H1 (cell line): ENCODE measurements around the gene PTPN1. TPM values are rescaled to one million over a fixed set of nuclear protein-coding genes. Genes with fewer than 3 reads are reported as not detected.
"Not testable (repeated sequence)": the region's sequence is repeated elsewhere in the genome, so short reads cannot be mapped to it uniquely, and the experiment has no call there.

ENCODE experiments used
- CTCF ChIA-PET: fragments of 300-600 bp; sonication (Branson Sonifier 250); formaldehyde crosslinking; loops from one replicate; lab custom pipeline; 2021; ENCODE audit not compliant: partially characterized antibody; lab: Charles Lee
- POLR2A ChIA-PET: fragments of 300-600 bp; sonication (Branson Sonifier 250); formaldehyde crosslinking; loops from one replicate; lab custom pipeline; 2021; ENCODE audit warnings: inconsistent platforms; ENCODE audit not compliant: partially characterized antibody; lab: Charles Lee
- DNase-seq, 2 experiments: peaks; one replicate each; pipeline versions ENCODE4 v3.0.0 to v3.0.0-alpha.2; 2010 to 2022; ENCODE audit warnings: low spot score in 2 of 2, low read depth in 1 of 2, mixed read lengths in 1 of 2
- FAIRE-seq: peaks from 2 replicates; lab custom pipeline; 2011; peaks lifted over from hg19 to GRCh38; lab: Jason Lieb, UNC
- H2AFZ ChIP-seq: 2 replicates; pipeline ENCODE4 v1.8.1; 2012; ENCODE audit warnings: low read length, inconsistent platforms
- H2AK5ac ChIP-seq: 2 replicates; pipeline ENCODE4 v1.6.1; 2013; ENCODE audit warnings: low read depth, low read length
- H2BK120ac ChIP-seq: replicated peaks from 2 replicates; pipeline ENCODE3; 2013; ENCODE audit warnings: low read depth, low read length, inconsistent platforms
- H2BK12ac ChIP-seq: 2 replicates; pipeline ENCODE4 v1.6.1; 2013; ENCODE audit warnings: low read depth, low read length
- H2BK15ac ChIP-seq: 2 replicates; pipeline ENCODE4 v1.6.1; 2013; ENCODE audit warnings: low read length
- H2BK20ac ChIP-seq: 2 replicates; pipeline ENCODE4 v1.6.1; 2013; ENCODE audit warnings: low read length
- H2BK5ac ChIP-seq: 2 replicates; pipeline ENCODE4 v1.6.1; 2013; ENCODE audit warnings: low read depth, low read length
- H3K14ac ChIP-seq: 2 replicates; pipeline ENCODE4 v1.6.1; 2013; ENCODE audit warnings: inconsistent platforms; ENCODE audit not compliant: insufficient read length
- H3K18ac ChIP-seq: 2 replicates; pipeline ENCODE4 v1.6.1; 2013; ENCODE audit warnings: low read length; ENCODE audit errors: extremely low read depth
- H3K23ac ChIP-seq: 2 replicates; pipeline ENCODE4 v1.6.1; 2013; ENCODE audit warnings: inconsistent platforms; ENCODE audit not compliant: insufficient read length
- H3K23me2 ChIP-seq: 2 replicates; pipeline ENCODE4 v1.6.1; 2013; ENCODE audit warnings: low read depth, low read length
- H3K27ac ChIP-seq: 2 replicates; pipeline ENCODE4 v1.6.1; 2011; ENCODE audit warnings: low read depth, low read length, inconsistent platforms
- H3K27me3 ChIP-seq, 4 experiments: replicated peaks in 1 of 4; 1 replicate in 1 of 4; 2 replicates in 3 of 4; pipeline versions ENCODE4 v1.6.1 to v1.8.1; 2011 to 2013; ENCODE audit warnings: low read length in 3 of 4, mild to moderate bottlenecking in 3 of 4, inconsistent platforms in 2 of 4, mixed read lengths in 2 of 4, moderate library complexity in 1 of 4; ENCODE audit not compliant: control insufficient read depth in 3 of 4, insufficient read depth in 3 of 4; ENCODE audit errors: extremely low read depth in 1 of 4
- H3K36me3 ChIP-seq, 4 experiments: 2 replicates each; pipeline versions ENCODE4 v1.6.1 to v1.8.1; 2011 to 2013; ENCODE audit warnings: mild to moderate bottlenecking in 4 of 4, low read length in 3 of 4, moderate library complexity in 2 of 4, control low read depth in 1 of 4, inconsistent platforms in 1 of 4; ENCODE audit not compliant: insufficient read depth in 4 of 4, control insufficient read depth in 2 of 4
- H3K4ac ChIP-seq: replicated peaks from 2 replicates; pipeline ENCODE3; 2013; ENCODE audit warnings: low read length, low read depth, mixed read lengths, inconsistent platforms; ENCODE audit not compliant: insufficient read length
- H3K4me1 ChIP-seq, 4 experiments: replicated peaks in 1 of 4; 1 replicate in 1 of 4; 2 replicates in 3 of 4; pipeline versions ENCODE4 v1.6.1 to v1.8.1; 2011 to 2013; ENCODE audit warnings: low read length in 3 of 4, inconsistent platforms in 2 of 4, mixed read lengths in 1 of 4; ENCODE audit not compliant: insufficient read depth in 4 of 4, control insufficient read depth in 3 of 4
- H3K4me2 ChIP-seq, 2 experiments: 2 replicates each; pipeline versions ENCODE4 v1.6.1 to v1.8.1; 2011 to 2013; ENCODE audit warnings: low read depth in 2 of 2, low read length in 2 of 2, control low read depth in 1 of 2, inconsistent platforms in 1 of 2, mild to moderate bottlenecking in 1 of 2; ENCODE audit not compliant: insufficient read depth in 1 of 2
- H3K4me3 ChIP-seq, 4 experiments: fragments of 200-600, 300-600 bp in 1 of 4; sonication (generic), shearing (Covaris generic), sonication (Bioruptor Twin) in 1 of 4; 2 replicates each; pipeline versions ENCODE4 v1.5.1 to v1.8.1; 2011 to 2016; ENCODE audit warnings: low read length in 4 of 4, low read depth in 3 of 4, control low read depth in 2 of 4, inconsistent platforms in 2 of 4, mild to moderate bottlenecking in 2 of 4, mixed read lengths in 1 of 4, moderate library complexity in 1 of 4; ENCODE audit not compliant: insufficient read depth in 2 of 4; ENCODE audit errors: extremely low read depth in 1 of 4
- H3K56ac ChIP-seq: replicated peaks from 2 replicates; pipeline ENCODE3; 2013; ENCODE audit warnings: low read depth, mild to moderate bottlenecking, mixed read lengths, low read length, inconsistent platforms; ENCODE audit not compliant: insufficient read length
- H3K79me1 ChIP-seq: 2 replicates; pipeline ENCODE4 v1.6.1; 2013; ENCODE audit warnings: low read depth, low read length, control low read depth
- H3K79me2 ChIP-seq, 2 experiments: 2 replicates each; pipeline versions ENCODE4 v1.6.1 to v1.8.1; 2012 to 2013; ENCODE audit warnings: low read length in 2 of 2, mild to moderate bottlenecking in 2 of 2, inconsistent platforms in 1 of 2; ENCODE audit not compliant: insufficient read depth in 2 of 2, control insufficient read depth in 1 of 2
- H3K9ac ChIP-seq, 4 experiments: replicated peaks in 1 of 4; 1 replicate in 1 of 4; 2 replicates in 3 of 4; pipeline versions ENCODE4 v1.6.1 to v1.8.1; 2011 to 2013; ENCODE audit warnings: low read depth in 3 of 4, low read length in 3 of 4, control low read depth in 2 of 4, mild to moderate bottlenecking in 2 of 4, moderate library complexity in 2 of 4, inconsistent platforms in 1 of 4; ENCODE audit errors: extremely low read depth in 1 of 4
- H3K9me3 ChIP-seq, 2 experiments: 2 replicates each; pipeline versions ENCODE4 v1.6.1 to v1.8.1; 2012 to 2013; ENCODE audit warnings: mild to moderate bottlenecking in 2 of 2, moderate library complexity in 2 of 2, control low read depth in 1 of 2, inconsistent platforms in 1 of 2, low read depth in 1 of 2, low read length in 1 of 2, mixed read lengths in 1 of 2; ENCODE audit not compliant: insufficient read depth in 2 of 2
- H4K20me1 ChIP-seq, 2 experiments: replicated peaks in 1 of 2; 2 replicates each; pipeline versions ENCODE3 to v1.8.1; 2011 to 2013; ENCODE audit warnings: inconsistent platforms in 2 of 2, low read length in 2 of 2, mild to moderate bottlenecking in 1 of 2; ENCODE audit not compliant: insufficient read depth in 2 of 2, control insufficient read depth in 1 of 2
- H4K5ac ChIP-seq: 2 replicates; pipeline ENCODE4 v1.6.1; 2013; ENCODE audit warnings: low read length, low read depth, mixed read lengths, inconsistent platforms; ENCODE audit not compliant: insufficient read length
- H4K8ac ChIP-seq: 2 replicates; pipeline ENCODE4 v1.8.0; 2013; ENCODE audit warnings: mild to moderate bottlenecking, moderate library complexity, low read length, inconsistent platforms; ENCODE audit not compliant: insufficient read depth; ENCODE audit errors: extremely low read depth
- H4K91ac ChIP-seq: replicated peaks from 2 replicates; pipeline ENCODE3; 2013; ENCODE audit warnings: low read length, mixed read lengths, inconsistent platforms; ENCODE audit not compliant: insufficient read length
- BRCA1 ChIP-seq: IDR thresholded peaks from 2 replicates; pipeline ENCODE4 v1.6.1; 2012; ENCODE audit warnings: low read depth, low read length, improper control_type of control experiment
- EZH2 ChIP-seq: fragments of 200-600 bp; sonication (generic); IDR thresholded peaks from 2 replicates; pipeline ENCODE4 v1.7.1; 2012; ENCODE audit warnings: low read depth, mild to moderate bottlenecking, moderate library complexity, low read length, inconsistent platforms; ENCODE audit not compliant: severe bottlenecking
- KDM1A ChIP-seq: fragments of 200-600, 300-600 bp; sonication (generic); IDR thresholded peaks from 2 replicates; pipeline ENCODE4 v1.7.1; 2016; ENCODE audit warnings: mild to moderate bottlenecking, low read length, borderline replicate concordance
- NRF1 ChIP-seq: IDR thresholded peaks from 2 replicates; pipeline ENCODE4 v1.6.1; 2011; ENCODE audit warnings: mild to moderate bottlenecking, low read depth, low read length, improper control_type of control experiment
- PHF8 ChIP-seq: fragments of 200-600 bp; sonication (generic); conservative IDR thresholded peaks from 2 replicates; pipeline ENCODE4 v1.7.1; 2012; ENCODE audit warnings: low read depth, mild to moderate bottlenecking, inconsistent platforms, low read length, moderate library complexity
- RNF2 ChIP-seq: fragments of 200-900, 300-1000 bp; sonication (generic); IDR thresholded peaks from 2 replicates; pipeline ENCODE4 v1.7.1; 2016; ENCODE audit warnings: borderline replicate concordance, low read depth, mild to moderate bottlenecking, antibody characterized with exemption, low read length; ENCODE audit not compliant: poor library complexity, severe bottlenecking; ENCODE audit errors: missing control alignments
- SIX5 ChIP-seq: IDR thresholded peaks from 2 replicates; pipeline ENCODE4 v1.6.1; 2011; ENCODE audit warnings: mild to moderate bottlenecking, low read depth, low read length
- SP4 ChIP-seq: IDR thresholded peaks from 2 replicates; pipeline ENCODE4 v1.6.1; 2012; ENCODE audit warnings: low read length, inconsistent platforms
- YY1 ChIP-seq: IDR thresholded peaks from 2 replicates; pipeline ENCODE4 v1.6.1; 2011; ENCODE audit warnings: low read depth, mild to moderate bottlenecking, low read length
- WGBS, 2 experiments: shearing (Covaris generic) in 1 of 2; methylation state at CpG; one replicate each; pipeline versions ENCODE4 v1.1.6 to v1.1.7; 2013 to 2015; ENCODE audit warnings: low lambda C conversion rate in 2 of 2, mixed read lengths in 2 of 2, inconsistent platforms in 1 of 2, low coverage in 1 of 2, missing lambda C conversion rate in 1 of 2; ENCODE audit not compliant: insufficient replicate concordance in 2 of 2, insufficient coverage in 1 of 2, insufficient read length in 1 of 2; ENCODE audit errors: extremely low coverage in 1 of 2, missing lambda C conversion rate in 1 of 2; 5-methylcytosine and 5-hydroxymethylcytosine counted together
- polyA plus RNA-seq, 7 experiments: library from polyadenylated mRNA; depleted of rRNA in 3 of 7; stranded (reverse) in 5 of 7; unstranded in 2 of 7; fragments of >200 nt in 5 of 7; fragments of 200-250 nt in 2 of 7; gene quantifications; 1 replicate in 5 of 7; 2 replicates in 1 of 7; 4 replicates in 1 of 7; pipeline versions ENCODE4 v1.2.1 to v1.2.3, GENCODE V29; 2011 to 2013; ENCODE audit warnings: missing spikeins in 2 of 7, mixed read lengths in 2 of 7
- total RNA-seq: library from RNA; stranded (reverse); fragmentation: NEBNext Ultra II Directional; extraction: Animal tissue kit (Norgen Biotek cat#: 25700); gene quantifications from 2 replicates; pipeline ENCODE4 v1.2.1, GENCODE V29; 2021
- TF ChIP-seq, protein P1 (sequence below): IDR thresholded peaks from 2 replicates; pipeline ENCODE4 v1.6.1; 2012; ENCODE audit warnings: inconsistent platforms

The PTPN1 gene
- total and polyA plus RNA-seq, 2 of the 8 experiments (the other 6 are each of a cell fraction or from before 2014, with no cell fraction given) = 18.6 to 32.1 TPM

DNA sequence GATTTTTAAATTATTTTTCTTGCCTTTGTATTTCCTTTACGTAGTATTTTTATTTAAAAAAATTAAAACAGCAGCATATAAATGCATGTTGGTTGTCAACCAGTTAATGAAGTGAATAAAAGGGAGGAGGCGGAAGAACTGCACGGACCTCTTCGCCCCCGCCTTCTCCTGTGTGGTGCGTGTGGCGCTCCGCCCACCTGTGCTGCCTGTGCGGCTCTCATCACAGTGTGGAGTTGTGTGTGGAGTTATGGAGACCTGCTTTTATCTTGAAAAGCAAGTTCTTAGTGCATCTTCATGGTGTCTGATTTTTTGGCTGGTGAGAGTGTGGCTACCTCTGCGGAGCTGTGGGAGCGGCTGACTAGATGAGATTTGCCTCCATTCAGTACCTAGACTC, 58.4 kb downstream of the PTPN1 start (continued):
- TF ChIP-seq, protein P1, sequence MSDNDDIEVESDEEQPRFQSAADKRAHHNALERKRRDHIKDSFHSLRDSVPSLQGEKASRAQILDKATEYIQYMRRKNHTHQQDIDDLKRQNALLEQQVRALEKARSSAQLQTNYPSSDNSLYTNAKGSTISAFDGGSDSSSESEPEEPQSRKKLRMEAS = no peak
- TF ChIP-seq SP4 = no peak
- no peak for TF ChIP-seq BRCA1
- no peak for TF ChIP-seq SIX5
- no peak for TF ChIP-seq YY1
- TF ChIP-seq NRF1 = no peak
- no peak for TF ChIP-seq KDM1A
- no peak for TF ChIP-seq PHF8
- TF ChIP-seq EZH2 = no peak
- no peak for TF ChIP-seq RNF2

- H3K9ac ChIP-seq, H3K4me2 ChIP-seq, H3K4me3 ChIP-seq, H3K27ac ChIP-seq, H3K4me1 ChIP-seq, H3K18ac ChIP-seq, POLR2A ChIA-PET, H3K79me1 ChIP-seq, H3K23me2 ChIP-seq, DNase-seq, H3K9me3 ChIP-seq, H3K27me3 ChIP-seq, FAIRE-seq, H3K56ac ChIP-seq, H3K23ac ChIP-seq, H4K8ac ChIP-seq, H2BK20ac ChIP-seq, H3K4ac ChIP-seq, H2AK5ac ChIP-seq, H3K14ac ChIP-seq, H3K79me2 ChIP-seq, H2BK5ac ChIP-seq, H4K5ac ChIP-seq, H2AFZ ChIP-seq, H2BK15ac ChIP-seq, H2BK120ac ChIP-seq, H2BK12ac ChIP-seq: not testable (repeated sequence)
- Histone ChIP-seq H4K20me1 (peaks cover 0 to 10% of the 10 kb centered on the region in 2 experiments), H3K36me3 (peaks cover 0 to 20% (median 5%) of the 10 kb centered on the region in 4 experiments; a peak in 6 of 8 replicates), H4K91ac (peak overlapping the region; percentile 40)
- 91% methylated on average over 7 of the region's 7 CpGs; no CpG with 5 or more reads in 1 of the 2 experiments for WGBS, 2 experiments
- CTCF ChIA-PET = interaction anchor here (0.8 to 3.0 kb wide), 4 partner anchors 10 to 82 kb away, joined by 4 to 10 read pairs (median 4); no protein-coding TSS in a partner anchor
Observed at GRCh38 chr20:50569487-50569863, 59.3 kb downstream of the PTPN1 start.
